HEK293 (cell line): ENCODE results near the gene BLOC1S5.

ENCODE experiments used
- BCL11B ChIP-seq: fragments of 450-650 bp; formaldehyde crosslinking; IDR thresholded peaks from 2 replicates; pipeline ENCODE4 v1.5.1; 2016; ENCODE audit warnings: low read depth, missing biosample characterization, missing genetic modification characterization
- CTCF ChIP-seq: fragments of 450-650 bp; formaldehyde crosslinking; IDR thresholded peaks from 2 replicates; pipeline ENCODE4 v1.5.1; 2016; ENCODE audit warnings: missing biosample characterization, missing genetic modification characterization
- IKZF3 ChIP-seq: fragments of 450-650 bp; IDR thresholded peaks from 2 replicates; pipeline ENCODE4 v1.5.0; 2018; ENCODE audit warnings: missing biosample characterization, mild to moderate bottlenecking, missing genetic modification characterization, moderate library complexity
- ZBTB6 ChIP-seq: fragments of 450-650 bp; formaldehyde crosslinking; IDR thresholded peaks from 2 replicates; pipeline ENCODE4 v1.5.1; 2017; ENCODE audit warnings: missing biosample characterization, missing genetic modification characterization
- ZNF24 ChIP-seq: fragments of 450-650 bp; formaldehyde crosslinking; IDR thresholded peaks from 2 replicates; pipeline ENCODE4 v1.5.1; 2016; ENCODE audit warnings: missing biosample characterization, missing genetic modification characterization
- ZNF449 ChIP-seq: fragments of 450-650 bp; formaldehyde crosslinking; IDR thresholded peaks from 2 replicates; pipeline ENCODE4 v1.5.1; 2017; ENCODE audit warnings: missing biosample characterization, mild to moderate bottlenecking, missing genetic modification characterization, moderate library complexity
- ZNF488 ChIP-seq: fragments of 450-650 bp; formaldehyde crosslinking; IDR thresholded peaks from 2 replicates; pipeline ENCODE4 v1.5.1; 2016; ENCODE audit warnings: missing biosample characterization, missing genetic modification characterization
- ZNF555 ChIP-seq: fragments of 450-650 bp; formaldehyde crosslinking; conservative IDR thresholded peaks from 2 replicates; pipeline ENCODE4 v1.5.1; 2017; ENCODE audit warnings: missing biosample characterization, mild to moderate bottlenecking, missing genetic modification characterization, inconsistent platforms
- ZSCAN18 ChIP-seq: fragments of 450-650 bp; formaldehyde crosslinking; IDR thresholded peaks from 2 replicates; pipeline ENCODE4 v1.5.1; 2016; ENCODE audit warnings: missing biosample characterization, missing genetic modification characterization

GRCh38 chr6:8061736-8062135, 2.5 kb downstream of the BLOC1S5 start:
- TF ChIP-seq ZNF449 (tag by site-specific recombination) (no peak), IKZF3 (no peak), ZBTB6 (no peak), CTCF (no peak), ZSCAN18 (tag by site-specific recombination) (no peak), ZNF24 (tag by site-specific recombination) (no peak), ZNF555 (no peak), ZNF488 (no peak), BCL11B (tag by site-specific recombination) (no peak)
